Measurements from ENCODE around the gene KIF13A. TPM values are rescaled to one million over a fixed set of nuclear protein-coding genes. Genes with fewer than 3 reads are reported as not detected.
A peak's percentile ranks its signal among the peaks of the same experiment; 100 is the strongest.

The KIF13A gene
- total and polyA plus RNA-seq, 4 donors = 4.3 to 28.1 (median 10.6) TPM

- no peak for DNase-seq (ENCODE audit: low spot score)
- TF ChIP-seq, protein P1, sequence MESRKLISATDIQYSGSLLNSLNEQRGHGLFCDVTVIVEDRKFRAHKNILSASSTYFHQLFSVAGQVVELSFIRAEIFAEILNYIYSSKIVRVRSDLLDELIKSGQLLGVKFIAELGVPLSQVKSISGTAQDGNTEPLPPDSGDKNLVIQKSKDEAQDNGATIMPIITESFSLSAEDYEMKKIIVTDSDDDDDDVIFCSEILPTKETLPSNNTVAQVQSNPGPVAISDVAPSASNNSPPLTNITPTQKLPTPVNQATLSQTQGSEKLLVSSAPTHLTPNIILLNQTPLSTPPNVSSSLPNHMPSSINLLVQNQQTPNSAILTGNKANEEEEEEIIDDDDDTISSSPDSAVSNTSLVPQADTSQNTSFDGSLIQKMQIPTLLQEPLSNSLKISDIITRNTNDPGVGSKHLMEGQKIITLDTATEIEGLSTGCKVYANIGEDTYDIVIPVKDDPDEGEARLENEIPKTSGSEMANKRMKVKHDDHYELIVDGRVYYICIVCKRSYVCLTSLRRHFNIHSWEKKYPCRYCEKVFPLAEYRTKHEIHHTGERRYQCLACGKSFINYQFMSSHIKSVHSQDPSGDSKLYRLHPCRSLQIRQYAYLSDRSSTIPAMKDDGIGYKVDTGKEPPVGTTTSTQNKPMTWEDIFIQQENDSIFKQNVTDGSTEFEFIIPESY (IDR thresholded peaks at IDR 0.05) = no peak
- TF ChIP-seq, protein P2, sequence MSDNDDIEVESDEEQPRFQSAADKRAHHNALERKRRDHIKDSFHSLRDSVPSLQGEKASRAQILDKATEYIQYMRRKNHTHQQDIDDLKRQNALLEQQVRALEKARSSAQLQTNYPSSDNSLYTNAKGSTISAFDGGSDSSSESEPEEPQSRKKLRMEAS (IDR thresholded peaks at IDR 0.05) = no peak
- TF ChIP-seq RAD21 (IDR thresholded peaks at IDR 0.05) (no peak), YY1 (IDR thresholded peaks at IDR 0.05) (no peak), FOXA1 (IDR thresholded peaks at IDR 0.05) (no peak)
- Histone ChIP-seq H3K27me3 (ENCODE audit: control insufficient read depth in 4 of 4, insufficient read depth in 4 of 4, low read length in 3 of 4) (no peaks in the 10 kb centered on the region), H3K9ac (ENCODE audit: low read depth in 1 of 2, low read length in 2 of 2) (peak overlapping the region; percentile 42 to 51), H3K36me3 (ENCODE audit: control insufficient read depth in 4 of 4, insufficient read depth in 3 of 4, low read depth in 1 of 4, low read length in 3 of 4) (no peaks in the 10 kb centered on the region), H3K27ac (ENCODE audit: low read depth in 1 of 2, low read length in 2 of 2) (peak overlapping the region; percentile 76 to 84), H3K4me1 (ENCODE audit: control insufficient read depth in 4 of 4, insufficient read depth in 4 of 4, low read length in 3 of 4) (peaks cover 4 to 35% (median 24%) of the 10 kb centered on the region in 4 donors), H3K4me3 (ENCODE audit: low read depth in 1 of 3, low read length in 3 of 3) (peak overlapping the region; percentile 60 to 97 (median 78)), H3K9me3 (ENCODE audit: control insufficient read depth in 4 of 4, low read length in 3 of 4) (no peaks in the 10 kb centered on the region)
- WGBS = 46% methylated on average over 11 of the region's 11 CpGs
Observed at GRCh38 chr6:17985934-17986655, 1.3 kb downstream of the KIF13A start.

DNA sequence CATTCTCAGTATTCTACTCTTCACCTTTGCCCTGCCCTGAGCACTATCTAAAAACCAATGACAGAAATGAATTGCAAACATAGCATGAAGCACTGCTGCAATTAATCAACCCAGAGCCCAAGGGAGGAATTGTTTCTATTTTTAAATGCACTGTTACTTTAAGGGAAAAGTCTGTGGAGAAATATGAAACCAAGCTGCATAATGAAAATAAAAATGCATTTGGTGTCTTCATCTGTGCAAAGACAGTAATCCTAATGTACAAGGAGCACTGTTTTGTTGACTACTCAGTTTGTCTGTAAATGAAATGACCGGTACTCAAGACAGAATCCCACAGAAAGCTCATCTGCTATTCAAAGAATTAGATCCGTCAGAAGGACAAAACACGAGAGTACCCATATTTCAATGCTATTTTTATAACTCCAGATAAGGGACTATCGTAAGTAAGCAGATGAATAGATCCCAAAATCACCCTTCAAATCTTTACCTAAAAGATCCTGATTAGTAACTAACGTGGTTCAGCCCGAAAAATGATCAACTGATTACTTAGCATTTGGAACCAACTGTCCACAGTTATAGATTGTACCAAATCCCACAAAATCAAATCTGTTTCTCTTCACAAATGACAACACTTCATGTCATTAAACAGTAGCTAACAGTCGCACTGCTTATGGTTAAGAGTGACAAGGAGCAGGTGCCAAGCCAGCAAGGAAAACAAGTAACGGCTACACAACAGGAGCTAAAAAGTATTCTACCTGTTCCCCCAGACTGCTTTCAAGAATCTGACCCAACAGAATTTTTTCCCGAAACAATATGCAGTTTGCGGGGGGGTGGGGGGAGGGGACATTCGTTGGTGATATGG is 2.4 kb downstream of the KIF13A start:
- no peak for DNase-seq (ENCODE audit: low spot score)
- no peaks in the 10 kb centered on the region for H3K9me3 ChIP-seq (ENCODE audit: control insufficient read depth in 4 of 4, low read length in 3 of 4)
- H3K27me3 ChIP-seq (ENCODE audit: control insufficient read depth in 4 of 4, insufficient read depth in 4 of 4, low read length in 3 of 4) = no peaks in the 10 kb centered on the region
- no peaks in the 10 kb centered on the region for H3K36me3 ChIP-seq (ENCODE audit: control insufficient read depth in 4 of 4, insufficient read depth in 3 of 4, low read depth in 1 of 4, low read length in 3 of 4)
- H3K4me1 ChIP-seq (ENCODE audit: control insufficient read depth in 4 of 4, insufficient read depth in 4 of 4, low read length in 3 of 4) = peaks cover 4 to 37% (median 24%) of the 10 kb centered on the region in 4 donors
- H3K9ac ChIP-seq (ENCODE audit: low read depth in 1 of 2, low read length in 2 of 2) = peak overlapping the region; percentile 35 to 66
- peak overlapping the region in 2 of 3 donors; percentile 18 to 23 for H3K4me3 ChIP-seq (ENCODE audit: low read depth in 1 of 3, low read length in 3 of 3)
- TF ChIP-seq EGR1 (IDR thresholded peaks at IDR 0.05; ENCODE audit: low read depth in 2 of 2) (no peak), REST (IDR thresholded peaks at IDR 0.05) (no peak), JUND (IDR thresholded peaks at IDR 0.05) (no peak), FOXA1 (IDR thresholded peaks at IDR 0.05) (no peak), HNF4G (IDR thresholded peaks at IDR 0.05) (no peak), YY1 (IDR thresholded peaks at IDR 0.05) (no peak), RAD21 (IDR thresholded peaks at IDR 0.05) (no peak), GABPA (IDR thresholded peaks at IDR 0.05 in 1 of 2, conservative IDR thresholded peaks at IDR 0.05 in 1 of 2) (no peak), SP1 (IDR thresholded peaks at IDR 0.05) (no peak), RXRA (IDR thresholded peaks at IDR 0.05) (no peak), FOXA2 (IDR thresholded peaks at IDR 0.05) (no peak), HNF4A (conservative IDR thresholded peaks at IDR 0.05) (no peak), TAF1 (conservative IDR thresholded peaks at IDR 0.05) (no peak)
- TF ChIP-seq, protein P2 (IDR thresholded peaks at IDR 0.05) = no peak
- TF ChIP-seq, protein P3, sequence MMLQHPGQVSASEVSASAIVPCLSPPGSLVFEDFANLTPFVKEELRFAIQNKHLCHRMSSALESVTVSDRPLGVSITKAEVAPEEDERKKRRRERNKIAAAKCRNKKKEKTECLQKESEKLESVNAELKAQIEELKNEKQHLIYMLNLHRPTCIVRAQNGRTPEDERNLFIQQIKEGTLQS (IDR thresholded peaks at IDR 0.05) = no peak
- TF ChIP-seq, protein P1 (IDR thresholded peaks at IDR 0.05) = no peak
- TF ChIP-seq, protein P4, sequence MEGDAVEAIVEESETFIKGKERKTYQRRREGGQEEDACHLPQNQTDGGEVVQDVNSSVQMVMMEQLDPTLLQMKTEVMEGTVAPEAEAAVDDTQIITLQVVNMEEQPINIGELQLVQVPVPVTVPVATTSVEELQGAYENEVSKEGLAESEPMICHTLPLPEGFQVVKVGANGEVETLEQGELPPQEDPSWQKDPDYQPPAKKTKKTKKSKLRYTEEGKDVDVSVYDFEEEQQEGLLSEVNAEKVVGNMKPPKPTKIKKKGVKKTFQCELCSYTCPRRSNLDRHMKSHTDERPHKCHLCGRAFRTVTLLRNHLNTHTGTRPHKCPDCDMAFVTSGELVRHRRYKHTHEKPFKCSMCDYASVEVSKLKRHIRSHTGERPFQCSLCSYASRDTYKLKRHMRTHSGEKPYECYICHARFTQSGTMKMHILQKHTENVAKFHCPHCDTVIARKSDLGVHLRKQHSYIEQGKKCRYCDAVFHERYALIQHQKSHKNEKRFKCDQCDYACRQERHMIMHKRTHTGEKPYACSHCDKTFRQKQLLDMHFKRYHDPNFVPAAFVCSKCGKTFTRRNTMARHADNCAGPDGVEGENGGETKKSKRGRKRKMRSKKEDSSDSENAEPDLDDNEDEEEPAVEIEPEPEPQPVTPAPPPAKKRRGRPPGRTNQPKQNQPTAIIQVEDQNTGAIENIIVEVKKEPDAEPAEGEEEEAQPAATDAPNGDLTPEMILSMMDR (IDR thresholded peaks at IDR 0.05; ENCODE audit: low read depth, low read length, missing input control) = no peak
- 17% methylated on average over 11 of the region's 11 CpGs for WGBS
- H3K27ac ChIP-seq (ENCODE audit: low read depth in 1 of 2, low read length in 2 of 2) = peak overlapping the region in 1 of 2 donors; percentile 54
